GM12878 (cell line): ENCODE data around the gene WSCD2. TPM values are rescaled to one million over a fixed set of nuclear protein-coding genes. Genes with fewer than 3 reads are reported as not detected.

Experiments
- ATAC-seq: fragments of 200-7000 bp; cut with Tn5 transposase; 3 replicates; pipeline ENCODE4 v1.9.1; 2020; ENCODE audit warnings: mild to moderate bottlenecking, moderate library complexity
- BruUV-seq: library from RNA; stranded (reverse); fragments of 400-500 nt; replicated peaks from 2 replicates; lab custom pipeline; 2021; lab: Mats Ljungman, UMichigan
- CTCF ChIA-PET: fragments of 300-600 bp; sonication (Branson Sonifier 250); formaldehyde crosslinking; extraction: SDS; loops from one replicate; lab custom pipeline; 2021; ENCODE audit warnings: inconsistent platforms; lab: Yijun Ruan, JAX
- POLR2A ChIA-PET: fragments of 350-600 bp; formaldehyde crosslinking; extraction: SDS; loops from one replicate; lab custom pipeline; 2021; ENCODE audit warnings: inconsistent platforms; lab: Charles Lee
- RAD21 ChIA-PET: fragments of 300-600 bp; sonication (Branson Sonifier 250); formaldehyde crosslinking; loops from one replicate; lab custom pipeline; 2023; ENCODE audit warnings: antibody characterized with exemption; ENCODE audit not compliant: unreplicated experiment; lab: Charles Lee
- SMC1A ChIA-PET: fragments of 300-600 bp; sonication (Branson Sonifier 250); formaldehyde crosslinking; loops from one replicate; lab custom pipeline; 2023; ENCODE audit not compliant: unreplicated experiment, uncharacterized antibody; lab: Charles Lee
- DNase-seq: peaks from one replicate; pipeline ENCODE4 v3.0.0-alpha.2; 2011; ENCODE audit warnings: low read depth, low spot score
- FAIRE-seq: peaks from 3 replicates; lab custom pipeline; 2011; peaks lifted over from hg19 to GRCh38; lab: Jason Lieb, UNC
- H2AFZ ChIP-seq: 2 replicates; pipeline ENCODE4 v1.6.0; 2011; ENCODE audit warnings: low read depth, low read length, control low read depth; ENCODE audit not compliant: control insufficient read depth
- H3K27ac ChIP-seq: 2 replicates; pipeline ENCODE4 v1.5.1; 2011; ENCODE audit warnings: control low read depth; ENCODE audit not compliant: control insufficient read depth, insufficient read depth
- H3K27me3 ChIP-seq, 2 experiments: replicated peaks in 1 of 2; 2 replicates each; pipeline versions ENCODE4 v1.6.0 to v1.6.1; 2011; ENCODE audit warnings: low read length in 1 of 2; ENCODE audit not compliant: control insufficient read depth in 2 of 2, insufficient read depth in 2 of 2
- H3K36me3 ChIP-seq, 2 experiments: 2 replicates each; pipeline ENCODE4 v1.5.1; 2011; ENCODE audit warnings: low read length in 1 of 2; ENCODE audit not compliant: control insufficient read depth in 2 of 2, insufficient read depth in 2 of 2
- H3K4me1 ChIP-seq: 2 replicates; pipeline ENCODE4 v1.6.1; 2011; ENCODE audit warnings: mild to moderate bottlenecking, low read length, moderate library complexity, mixed read lengths; ENCODE audit not compliant: control insufficient read depth, insufficient read depth
- H3K4me2 ChIP-seq: 2 replicates; pipeline ENCODE4 v1.6.0; 2011; ENCODE audit warnings: control low read depth; ENCODE audit not compliant: control insufficient read depth, insufficient read depth
- H3K4me3 ChIP-seq: fragments of 200-600 bp; sonication (generic); 2 replicates; pipeline ENCODE4 v1.5.1; 2016
- H3K79me2 ChIP-seq: 2 replicates; pipeline ENCODE4 v1.6.0; 2011; ENCODE audit warnings: low read length; ENCODE audit not compliant: control insufficient read depth, insufficient read depth
- H3K9ac ChIP-seq: 2 replicates; pipeline ENCODE4 v1.8.0; 2011; ENCODE audit warnings: low read length, control low read depth, mixed read lengths; ENCODE audit not compliant: control insufficient read depth, insufficient read depth
- H3K9me3 ChIP-seq: replicated peaks from 3 replicates; pipeline ENCODE4 v1.5.1; 2011; ENCODE audit warnings: mild to moderate bottlenecking, low read length; ENCODE audit not compliant: control insufficient read depth, insufficient read depth
- H4K20me1 ChIP-seq: 2 replicates; pipeline ENCODE4 v1.6.0; 2011; ENCODE audit not compliant: control insufficient read depth, insufficient read depth
- NFXL1 ChIP-seq: fragments of 450-650 bp; IDR thresholded peaks from 2 replicates; pipeline ENCODE4 v1.6.1; 2017; ENCODE audit warnings: antibody characterized with exemption, mild to moderate bottlenecking, borderline replicate concordance
- PAX8 ChIP-seq: fragments of 450-650 bp; IDR thresholded peaks from 2 replicates; pipeline ENCODE4 v1.6.1; 2017; ENCODE audit warnings: mild to moderate bottlenecking, moderate library complexity
- RAD51 ChIP-seq: fragments of 450-650 bp; IDR thresholded peaks from 2 replicates; pipeline ENCODE4 v1.6.1; 2016; ENCODE audit warnings: moderate library complexity, mild to moderate bottlenecking, inconsistent platforms
- RCOR1 ChIP-seq: conservative IDR thresholded peaks from 2 replicates; pipeline ENCODE4 v1.6.1; 2012; ENCODE audit warnings: low read depth, low read length, improper control_type of control experiment
- SKIL ChIP-seq: fragments of 450-650 bp; IDR thresholded peaks from 2 replicates; pipeline ENCODE4 v1.6.1; 2017; ENCODE audit warnings: mild to moderate bottlenecking, low read depth, inconsistent platforms; ENCODE audit not compliant: poor library complexity, severe bottlenecking
- SUZ12 ChIP-seq: fragments of 200-600 bp; sonication (generic); IDR thresholded peaks from one replicate; pipeline ENCODE4 v1.6.1; 2018; ENCODE audit warnings: antibody characterized with exemption, mild to moderate bottlenecking; ENCODE audit not compliant: unreplicated experiment
- TCF3 ChIP-seq: IDR thresholded peaks from 2 replicates; pipeline ENCODE4 v1.6.1; 2012; ENCODE audit warnings: low read depth, mild to moderate bottlenecking, low read length, borderline replicate concordance; ENCODE audit not compliant: insufficient read depth
- ZNF592 ChIP-seq: fragments of 450-650 bp; IDR thresholded peaks from 2 replicates; pipeline ENCODE4 v1.6.1; 2017; ENCODE audit warnings: mild to moderate bottlenecking, moderate library complexity
- WGBS: methylation state at CpG from one replicate; pipeline ENCODE4 v1.1.6; 2016; ENCODE audit warnings: low lambda C conversion rate; ENCODE audit not compliant: insufficient replicate concordance, insufficient coverage; ENCODE audit errors: missing lambda C conversion rate; 5-methylcytosine and 5-hydroxymethylcytosine counted together
- in situ Hi-C: fragments of 300-500 bp; cut with MboI; formaldehyde crosslinking; loops from 9 replicates; pipeline ENCODE4 v1.14.3; 2018; ENCODE audit warnings: mixed read lengths
- intact Hi-C: fragments of 100-400 bp; cut with micrococcal nuclease; formaldehyde crosslinking; loops from one replicate; pipeline ENCODE4 v1.14.2; 2022; ENCODE audit not compliant: unreplicated experiment
- polyA plus RNA-seq, 11 experiments: library from polyadenylated mRNA; depleted of rRNA in 4 of 11; unstranded in 6 of 11; stranded (reverse) in 5 of 11; fragments of >200 nt; fragmentation: Nextera tagmentation in 4 of 11; fragmentation: Illumina TruSeq in 1 of 11; extraction: Ambion mirVana in 4 of 11; extraction: Trizol in 1 of 11; gene quantifications; 1 replicate in 1 of 11; 2 replicates in 10 of 11; pipeline versions ENCODE4 v1.2.1 to v1.2.3, GENCODE V29; 2011 to 2016; ENCODE audit warnings: inconsistent platforms in 2 of 11, missing spikeins in 2 of 11, low read depth in 1 of 11
- total RNA-seq, 4 experiments: library from RNA; depleted of rRNA in 3 of 4; stranded (reverse); fragments of >200 nt in 3 of 4; fragmentation: Illumina TruSeq in 1 of 4; extraction: Trizol in 1 of 4; gene quantifications; 2 replicates each; pipeline versions ENCODE4 v1.2.1 to v1.2.3, GENCODE V29; 2013 to 2021
- TF ChIP-seq, protein P1 (sequence below): fragments of 450-650 bp; IDR thresholded peaks from 2 replicates; pipeline ENCODE4 v1.6.1; 2014; ENCODE audit warnings: mild to moderate bottlenecking

Gene WSCD2
- total and polyA plus RNA-seq, 10 of the 15 experiments (the other 5 are each of a cell fraction or from before 2014, with no cell fraction given): 0.41 TPM; not detected in 9

DNA sequence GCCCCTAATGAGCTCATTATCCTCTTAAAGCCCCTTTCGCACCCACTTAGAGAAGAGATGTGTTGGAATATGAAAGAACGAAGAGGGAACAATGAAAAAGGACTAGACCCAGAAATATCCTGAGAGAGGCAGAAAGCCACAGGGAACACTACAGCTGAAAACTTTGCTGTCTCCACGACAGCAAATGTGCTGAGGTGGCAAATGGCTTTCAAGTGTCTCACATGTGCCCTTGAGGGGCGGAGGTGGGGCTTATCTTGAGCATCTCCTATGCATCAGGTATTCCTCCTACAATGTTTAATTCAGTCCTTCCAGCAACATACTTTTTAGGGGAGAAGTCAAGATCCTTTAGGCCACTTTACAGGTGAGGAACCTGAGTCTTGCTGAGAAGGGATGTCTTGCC is 62.9 kb downstream of the WSCD2 start:
- Histone ChIP-seq H3K79me2 (no peaks in the 10 kb centered on the region), H3K9ac (no peak overlapping the region), H3K27me3 (peaks cover 0 to under 1% of the 10 kb centered on the region in 2 experiments; a peak in 2 of 4 replicates), H3K36me3 (no peaks in the 10 kb centered on the region), H3K4me2 (no peak overlapping the region), H3K9me3 (no peaks in the 10 kb centered on the region; the same call in 2 of the 3 replicates), H2AFZ (no peak overlapping the region), H4K20me1 (no peaks in the 10 kb centered on the region), H3K27ac (no peak overlapping the region), H3K4me3 (no peak overlapping the region), H3K4me1 (no peaks in the 10 kb centered on the region)
- POLR2A ChIA-PET: interaction anchor here (0.9 kb wide), 1 partner anchor 92 kb away, joined by 3 read pairs; no protein-coding TSS in a partner anchor
- CTCF ChIA-PET: interaction anchor here (1.3 to 1.6 kb wide), 4 partner anchors 12 to 266 kb away, joined by 3 to 4 read pairs (median 3); no protein-coding TSS in a partner anchor
- BruUV-seq: no TSS peak
- no peak for ATAC-seq
- 21% methylated on average over 4 of the region's 4 CpGs for WGBS
- intact Hi-C loops: loop anchor here (5.0 to 10.0 kb wide), 3 partner anchors 90 to 517 kb away; no protein-coding TSS in a partner anchor
- no peak for DNase-seq
- TF ChIP-seq, protein P1, sequence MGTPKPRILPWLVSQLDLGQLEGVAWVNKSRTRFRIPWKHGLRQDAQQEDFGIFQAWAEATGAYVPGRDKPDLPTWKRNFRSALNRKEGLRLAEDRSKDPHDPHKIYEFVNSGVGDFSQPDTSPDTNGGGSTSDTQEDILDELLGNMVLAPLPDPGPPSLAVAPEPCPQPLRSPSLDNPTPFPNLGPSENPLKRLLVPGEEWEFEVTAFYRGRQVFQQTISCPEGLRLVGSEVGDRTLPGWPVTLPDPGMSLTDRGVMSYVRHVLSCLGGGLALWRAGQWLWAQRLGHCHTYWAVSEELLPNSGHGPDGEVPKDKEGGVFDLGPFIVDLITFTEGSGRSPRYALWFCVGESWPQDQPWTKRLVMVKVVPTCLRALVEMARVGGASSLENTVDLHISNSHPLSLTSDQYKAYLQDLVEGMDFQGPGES: no peak
- no peak for TF ChIP-seq ZNF592
- TF ChIP-seq SKIL: no peak
- TF ChIP-seq RCOR1: no peak
- TF ChIP-seq RAD51: no peak
- TF ChIP-seq TCF3: no peak
- TF ChIP-seq SUZ12: no peak
- TF ChIP-seq NFXL1: no peak
- TF ChIP-seq PAX8: no peak
- no peak for FAIRE-seq
- RAD21 ChIA-PET: interaction anchor here (0.7 kb wide), 1 partner anchor 105 kb away, joined by 3 read pairs; no protein-coding TSS in a partner anchor
- in situ Hi-C loops: no loop called here
- SMC1A ChIA-PET: interaction anchor here (1.0 to 1.6 kb wide), 4 partner anchors 11 to 274 kb away, joined by 3 to 5 read pairs (median 4); no protein-coding TSS in a partner anchor
